B cell (primary cell): ENCODE data around the gene NUDT16L1. TPM values are rescaled to one million over a fixed set of nuclear protein-coding genes. Genes with fewer than 3 reads are reported as not detected.

Experiments
- ATAC-seq: fragments of 200-7000 bp; cut with Tn5 transposase; one replicate; pipeline ENCODE4 v1.10.0; 2021; ENCODE audit warnings: low read depth, mild to moderate bottlenecking, moderate number of reproducible peaks, moderate library complexity
- CTCF ChIA-PET: fragments of 350-600 bp; sonication (Branson Sonifier 250); formaldehyde crosslinking; loops from one replicate; lab custom pipeline; 2021; ENCODE audit warnings: antibody characterized with exemption, inconsistent platforms; lab: Charles Lee
- POLR2A ChIA-PET: fragments of 350-600 bp; sonication (Branson Sonifier 250); formaldehyde crosslinking; loops from one replicate; lab custom pipeline; 2021; ENCODE audit warnings: antibody characterized with exemption; lab: Charles Lee
- DNase-seq: peaks from one replicate; pipeline ENCODE4 v3.0.0; 2013
- H2AFZ ChIP-seq: 2 replicates; pipeline ENCODE4 v1.6.1; 2012; ENCODE audit warnings: mild to moderate bottlenecking, low read depth, low read length; ENCODE audit not compliant: insufficient read depth, poor library complexity, severe bottlenecking
- H3K27ac ChIP-seq, 2 donors: 1 replicate in 1 of 2; 2 replicates in 1 of 2; pipeline ENCODE4 v1.5.1; 2012 to 2013; ENCODE audit warnings: low read length in 2 of 2, mild to moderate bottlenecking in 2 of 2, moderate library complexity in 1 of 2
- H3K27me3 ChIP-seq, 4 experiments: fragments of 200-600 bp in 1 of 4; sonication (generic) in 1 of 4; replicated peaks in 1 of 4; 1 replicate in 2 of 4; 2 replicates in 2 of 4; pipeline versions ENCODE4 v1.6.1 to v1.7.0; 2013 to 2016; ENCODE audit warnings: low read length in 3 of 4, mild to moderate bottlenecking in 2 of 4, mixed read lengths in 1 of 4, moderate library complexity in 1 of 4; ENCODE audit not compliant: insufficient read depth in 4 of 4, control insufficient read depth in 3 of 4; ENCODE audit errors: control extremely low read depth in 1 of 4
- H3K36me3 ChIP-seq, 2 experiments: replicated peaks in 1 of 2; 1 replicate in 1 of 2; 2 replicates in 1 of 2; pipeline versions ENCODE4 v1.6.1 to v1.7.1; 2013; ENCODE audit warnings: low read length in 1 of 2; ENCODE audit not compliant: insufficient read depth in 2 of 2, control insufficient read depth in 1 of 2; ENCODE audit errors: control extremely low read depth in 1 of 2, extremely low read depth in 1 of 2
- H3K4me1 ChIP-seq, 2 donors: fragments of 200-600 bp in 1 of 2; sonication (generic) in 1 of 2; 1 replicate in 1 of 2; 2 replicates in 1 of 2; pipeline versions ENCODE4 v1.5.1 to v1.6.1; 2013 to 2017; ENCODE audit warnings: low read length in 2 of 2; ENCODE audit not compliant: control insufficient read depth in 2 of 2, insufficient read depth in 2 of 2
- H3K4me2 ChIP-seq: replicated peaks from 2 replicates; pipeline ENCODE3; 2012; ENCODE audit warnings: mild to moderate bottlenecking, low read depth, low read length; ENCODE audit not compliant: poor library complexity, severe bottlenecking
- H3K4me3 ChIP-seq, 5 experiments: fragments of 200-600 bp in 1 of 5; sonication (generic) in 1 of 5; 1 replicate in 3 of 5; 2 replicates in 2 of 5; pipeline versions ENCODE4 v1.5.1 to v1.7.0; 2011 to 2016; ENCODE audit warnings: low read length in 4 of 5, mild to moderate bottlenecking in 4 of 5, low read depth in 2 of 5, control low read depth in 1 of 5, moderate library complexity in 1 of 5; ENCODE audit not compliant: insufficient read depth in 1 of 5; ENCODE audit errors: control extremely low read depth in 1 of 5, extremely low read depth in 1 of 5
- H3K79me2 ChIP-seq: fragments of 200-600 bp; sonication (generic); one replicate; pipeline ENCODE4 v1.6.0; 2016; ENCODE audit warnings: low read length; ENCODE audit not compliant: control insufficient read depth, insufficient read depth
- H3K9ac ChIP-seq: fragments of 200-600 bp; sonication (generic); 2 replicates; pipeline ENCODE4 v1.6.1; 2017; ENCODE audit warnings: mild to moderate bottlenecking, low read length, moderate library complexity
- H3K9me3 ChIP-seq, 3 donors: one replicate each; pipeline versions ENCODE4 v1.6.1 to v1.7.1; 2013; ENCODE audit warnings: low read length in 2 of 3; ENCODE audit not compliant: control insufficient read depth in 2 of 3, insufficient read depth in 1 of 3; ENCODE audit errors: control extremely low read depth in 1 of 3
- H4K20me1 ChIP-seq: 2 replicates; pipeline ENCODE4 v1.6.0; 2012; ENCODE audit warnings: mild to moderate bottlenecking, low read length; ENCODE audit not compliant: insufficient read depth, control insufficient read depth, poor library complexity, severe bottlenecking
- H3K27ac Mint-ChIP-seq: one replicate; pipeline ENCODE4 v1.8.0; 2021; ENCODE audit warnings: mixed read lengths
- H3K27me3 Mint-ChIP-seq: one replicate; pipeline ENCODE4 v1.8.0; 2021; ENCODE audit warnings: mixed read lengths
- H3K4me1 Mint-ChIP-seq: one replicate; pipeline ENCODE4 v1.8.0; 2021; ENCODE audit warnings: mixed read lengths
- H3K4me3 Mint-ChIP-seq: one replicate; pipeline ENCODE4 v1.8.0; 2021; ENCODE audit warnings: mixed read lengths
- H3K9me3 Mint-ChIP-seq: one replicate; pipeline ENCODE4 v1.8.0; 2022; ENCODE audit warnings: mixed read lengths; ENCODE audit not compliant: insufficient read depth
- CTCF ChIP-seq: fragments of 200-600 bp; IDR thresholded peaks from one replicate; pipeline ENCODE4 v1.8.0; 2022; ENCODE audit warnings: antibody characterized with exemption, mild to moderate bottlenecking
- EZH2 ChIP-seq: IDR thresholded peaks from 2 replicates; pipeline ENCODE4 v1.6.1; 2012; ENCODE audit warnings: borderline replicate concordance, low read depth, mild to moderate bottlenecking, moderate library complexity, low read length; ENCODE audit not compliant: insufficient read depth, poor library complexity, severe bottlenecking
- WGBS: methylation state at CpG from one replicate; pipeline ENCODE4 v1.1.5; 2013; ENCODE audit warnings: missing lambda C conversion rate; ENCODE audit not compliant: insufficient coverage; 5-methylcytosine and 5-hydroxymethylcytosine counted together
- intact Hi-C: fragments of 100-400 bp; cut with micrococcal nuclease; formaldehyde crosslinking; loops from one replicate; pipeline ENCODE4 v1.10.0; 2022
- polyA plus RNA-seq: library from polyadenylated mRNA; depleted of rRNA; stranded (reverse); fragments of >200 nt; gene quantifications from 2 replicates; pipeline ENCODE4 v1.2.3, GENCODE V29; 2012
- total RNA-seq, 2 donors: library from RNA; stranded (reverse); fragments of 120-200 nt in 1 of 2; gene quantifications; 1 replicate in 1 of 2; 2 replicates in 1 of 2; pipeline versions ENCODE4 v1.2.3 to v1.2.4, GENCODE V29; 2013 to 2022

Gene NUDT16L1
- total and polyA plus RNA-seq, 2 donors (not counting 1 experiment from before 2014, with no cell fraction given) = 38.5 to 59.2 TPM

GRCh38 chr16:4709481-4709880 is 16.1 kb downstream of the NUDT16L1 start:
- no peaks in the 10 kb centered on the region for H3K27me3 Mint-ChIP-seq
- DNase-seq = no peak
- H3K27me3 ChIP-seq = no peaks in the 10 kb centered on the region
- ChIA-PET CTCF (no interaction called here), POLR2A (no interaction called here)
- no peak overlapping the region for H3K27ac Mint-ChIP-seq
- no peaks in the 10 kb centered on the region for H4K20me1 ChIP-seq
- no peaks in the 10 kb centered on the region for H3K9me3 Mint-ChIP-seq
- no peak overlapping the region for H2AFZ ChIP-seq
- H3K79me2 ChIP-seq = no peaks in the 10 kb centered on the region
- H3K9me3 ChIP-seq = no peaks in the 10 kb centered on the region
- no peak overlapping the region for H3K4me3 Mint-ChIP-seq
- intact Hi-C loops = no loop called here
- TF ChIP-seq EZH2 (no peak), CTCF (no peak)
- H3K4me2 ChIP-seq = no peak overlapping the region
- H3K27ac ChIP-seq = no peak overlapping the region
- no peaks in the 10 kb centered on the region for H3K4me1 ChIP-seq
- no peak overlapping the region for H3K4me3 ChIP-seq
- H3K4me1 Mint-ChIP-seq = no peaks in the 10 kb centered on the region
- peaks cover 2 to 32% of the 10 kb centered on the region in 2 experiments for H3K36me3 ChIP-seq
- WGBS = no CpG with 5 or more reads among the region's 4 CpGs
- ATAC-seq = no peak
- H3K9ac ChIP-seq = no peak overlapping the region

DNA sequence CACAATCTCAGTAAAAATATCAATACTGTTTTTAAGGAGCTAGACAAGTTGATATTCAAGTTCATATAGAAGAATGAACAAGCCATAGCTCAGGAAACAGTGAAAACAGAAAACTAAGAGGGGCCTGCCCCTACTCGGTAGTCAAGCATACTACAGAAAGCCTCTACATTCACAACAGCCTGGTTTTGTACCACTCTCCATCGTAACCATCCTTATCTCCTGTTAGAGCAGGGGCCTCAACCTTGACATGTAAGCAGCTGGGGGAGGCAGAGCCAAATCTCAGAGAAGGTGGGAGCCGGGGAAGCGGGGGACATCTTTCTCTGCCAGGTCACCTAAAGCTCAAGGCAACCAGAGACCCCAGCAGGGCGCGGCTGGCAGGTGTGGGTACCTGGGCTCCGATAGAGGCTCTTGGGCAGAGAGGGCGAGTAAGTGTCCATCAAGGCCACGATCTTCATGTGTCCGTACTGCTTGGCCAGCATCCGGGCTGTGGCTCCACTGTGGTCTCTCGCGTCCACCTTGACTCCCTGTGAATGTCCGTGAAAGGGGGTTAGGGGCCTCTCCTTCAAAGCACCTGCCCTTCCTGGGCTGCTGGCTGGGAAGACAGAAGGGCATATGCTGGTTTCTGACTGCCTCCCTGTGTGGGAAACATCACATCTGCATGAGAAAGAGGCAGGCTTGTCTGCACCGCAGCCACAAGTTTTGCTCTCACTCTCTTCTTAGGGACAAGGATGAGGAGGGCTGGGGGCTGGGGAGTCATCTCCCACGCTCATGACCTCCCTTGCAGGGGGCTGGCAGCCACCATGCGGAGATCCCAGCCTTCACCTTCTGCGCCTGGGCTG is 20.5 kb downstream of the NUDT16L1 start:
- H2AFZ ChIP-seq = no peak overlapping the region
- no peak overlapping the region for H3K4me2 ChIP-seq
- DNase-seq (no peak), ATAC-seq (no peak)
- no peaks in the 10 kb centered on the region for H3K27me3 ChIP-seq
- H3K9me3 ChIP-seq = no peaks in the 10 kb centered on the region
- ChIA-PET POLR2A (no interaction called here), CTCF (no interaction called here)
- Mint-ChIP-seq H3K9me3 (no peaks in the 10 kb centered on the region), H3K27ac (no peak overlapping the region), H3K4me1 (peaks cover 8% of the 10 kb centered on the region), H3K4me3 (no peak overlapping the region), H3K27me3 (no peaks in the 10 kb centered on the region)
- TF ChIP-seq CTCF (no peak), EZH2 (no peak)
- no peaks in the 10 kb centered on the region for H4K20me1 ChIP-seq
- no peak overlapping the region for H3K9ac ChIP-seq
- peaks cover 0 to 8% of the 10 kb centered on the region in 2 donors for H3K4me1 ChIP-seq
- intact Hi-C loops = no loop called here
- no peaks in the 10 kb centered on the region for H3K79me2 ChIP-seq
- peaks cover 2 to 23% of the 10 kb centered on the region in 2 experiments for H3K36me3 ChIP-seq
- WGBS = 96% methylated on average over 15 of the region's 18 CpGs
- no peak overlapping the region for H3K4me3 ChIP-seq
- no peak overlapping the region for H3K27ac ChIP-seq
